Measurements from ENCODE around the gene LONRF2. TPM values are rescaled to one million over a fixed set of nuclear protein-coding genes. Genes with fewer than 3 reads are reported as not detected.

Gene LONRF2
- total RNA-seq, 1 donor from 2014 or later = 0.23 TPM

GRCh38 chr2:100278986-100279385 lies 43.3 kb downstream of the LONRF2 start:
- intact Hi-C loops (cut with micrococcal nuclease) = no loop called here
- no peak for DNase-seq (ENCODE audit: low spot score)
- Mint-ChIP-seq H3K4me3 (no peak overlapping the region), H3K27ac (no peak overlapping the region), H3K9me3 (no peaks in the 10 kb centered on the region), H3K36me3 (ENCODE audit: low read depth) (no peaks in the 10 kb centered on the region), H3K4me1 (ENCODE audit: low read depth) (peaks cover 25% of the 10 kb centered on the region), H3K27me3 (ENCODE audit: insufficient read depth) (peaks cover 7% of the 10 kb centered on the region)

- Mint-ChIP-seq H3K9me3 (no peaks in the 10 kb centered on the region), H3K4me1 (ENCODE audit: low read depth) (peaks cover 20% of the 10 kb centered on the region), H3K4me3 (no peak overlapping the region), H3K27me3 (ENCODE audit: insufficient read depth) (peaks cover 6% of the 10 kb centered on the region), H3K27ac (no peak overlapping the region), H3K36me3 (ENCODE audit: low read depth) (no peaks in the 10 kb centered on the region)
- DNase-seq (ENCODE audit: low spot score) = no peak
- intact Hi-C loops (cut with micrococcal nuclease) = no loop called here
Measured at GRCh38 chr2:100278501-100278900, 43.8 kb downstream of the LONRF2 start.

GRCh38 chr2:100277540-100278207 lies 44.6 kb downstream of the LONRF2 start:
- Mint-ChIP-seq H3K4me1 (ENCODE audit: low read depth) (peaks cover 20% of the 10 kb centered on the region), H3K27ac (no peak overlapping the region), H3K27me3 (ENCODE audit: insufficient read depth) (peaks cover 6% of the 10 kb centered on the region), H3K9me3 (no peaks in the 10 kb centered on the region), H3K36me3 (ENCODE audit: low read depth) (no peaks in the 10 kb centered on the region), H3K4me3 (no peak overlapping the region)
- DNase-seq (ENCODE audit: low spot score) = no peak
- intact Hi-C loops (cut with micrococcal nuclease) = no loop called here

GRCh38 chr2:100276716-100277115 lies 45.6 kb downstream of the LONRF2 start:
- no peaks in the 10 kb centered on the region for H3K36me3 Mint-ChIP-seq (ENCODE audit: low read depth)
- no peak overlapping the region for H3K4me3 Mint-ChIP-seq
- H3K9me3 Mint-ChIP-seq = no peaks in the 10 kb centered on the region
- intact Hi-C loops (cut with micrococcal nuclease) = no loop called here
- peaks cover 14% of the 10 kb centered on the region for H3K4me1 Mint-ChIP-seq (ENCODE audit: low read depth)
- H3K27me3 Mint-ChIP-seq (ENCODE audit: insufficient read depth) = peaks cover 6% of the 10 kb centered on the region
- H3K27ac Mint-ChIP-seq = no peak overlapping the region
- no peak for DNase-seq (ENCODE audit: low spot score)

- peaks cover 6% of the 10 kb centered on the region for H3K4me1 Mint-ChIP-seq (ENCODE audit: low read depth)
- H3K27me3 Mint-ChIP-seq (ENCODE audit: insufficient read depth) = peaks cover 6% of the 10 kb centered on the region
- no peak for DNase-seq (ENCODE audit: low spot score)
- no peaks in the 10 kb centered on the region for H3K9me3 Mint-ChIP-seq
- H3K4me3 Mint-ChIP-seq = no peak overlapping the region
- H3K27ac Mint-ChIP-seq = no peak overlapping the region
- H3K36me3 Mint-ChIP-seq (ENCODE audit: low read depth) = no peaks in the 10 kb centered on the region
- intact Hi-C loops (cut with micrococcal nuclease) = no loop called here
Measured at GRCh38 chr2:100275200-100275589, 47.1 kb downstream of the LONRF2 start.

GRCh38 chr2:100274566-100275199 lies 47.6 kb downstream of the LONRF2 start:
- H3K9me3 Mint-ChIP-seq = no peaks in the 10 kb centered on the region
- H3K4me3 Mint-ChIP-seq = no peak overlapping the region
- peaks cover 6% of the 10 kb centered on the region for H3K27me3 Mint-ChIP-seq (ENCODE audit: insufficient read depth)

GRCh38 chr2:100274076-100274475 lies 48.2 kb downstream of the LONRF2 start:
- intact Hi-C loops (cut with micrococcal nuclease) = no loop called here
- H3K27me3 Mint-ChIP-seq (ENCODE audit: insufficient read depth) = peaks cover 6% of the 10 kb centered on the region
- H3K4me1 Mint-ChIP-seq (ENCODE audit: low read depth) = peaks cover 4% of the 10 kb centered on the region
- no peak overlapping the region for H3K4me3 Mint-ChIP-seq
- no peak for DNase-seq (ENCODE audit: low spot score)
- H3K9me3 Mint-ChIP-seq = no peaks in the 10 kb centered on the region
- no peak overlapping the region for H3K27ac Mint-ChIP-seq
- no peaks in the 10 kb centered on the region for H3K36me3 Mint-ChIP-seq (ENCODE audit: low read depth)

More at GRCh38 chr2:100274566-100275199, 47.6 kb downstream of the LONRF2 start:
- DNase-seq (ENCODE audit: low spot score) = no peak
- Mint-ChIP-seq H3K36me3 (ENCODE audit: low read depth) (no peaks in the 10 kb centered on the region), H3K4me1 (ENCODE audit: low read depth) (peaks cover 6% of the 10 kb centered on the region), H3K27ac (no peak overlapping the region)
- intact Hi-C loops (cut with micrococcal nuclease) = no loop called here

GRCh38 chr2:100273387-100273786 lies 48.9 kb downstream of the LONRF2 start:
- no peaks in the 10 kb centered on the region for H3K9me3 Mint-ChIP-seq
- no peak for DNase-seq (ENCODE audit: low spot score)
- no peaks in the 10 kb centered on the region for H3K36me3 Mint-ChIP-seq (ENCODE audit: low read depth)
- H3K27me3 Mint-ChIP-seq (ENCODE audit: insufficient read depth) = peaks cover 6% of the 10 kb centered on the region
- H3K4me3 Mint-ChIP-seq = no peak overlapping the region
- no peak overlapping the region for H3K27ac Mint-ChIP-seq
- intact Hi-C loops (cut with micrococcal nuclease) = no loop called here
- H3K4me1 Mint-ChIP-seq (ENCODE audit: low read depth) = no peaks in the 10 kb centered on the region

- intact Hi-C loops (cut with micrococcal nuclease) = no loop called here
- DNase-seq (ENCODE audit: low spot score) = no peak
- no peaks in the 10 kb centered on the region for H3K9me3 Mint-ChIP-seq
- H3K27me3 Mint-ChIP-seq (ENCODE audit: insufficient read depth) = peaks cover 4% of the 10 kb centered on the region
- no peak overlapping the region for H3K27ac Mint-ChIP-seq
- no peak overlapping the region for H3K4me3 Mint-ChIP-seq
- no peaks in the 10 kb centered on the region for H3K36me3 Mint-ChIP-seq (ENCODE audit: low read depth)
- H3K4me1 Mint-ChIP-seq (ENCODE audit: low read depth) = no peaks in the 10 kb centered on the region
Measured at GRCh38 chr2:100272841-100273329, 49.4 kb downstream of the LONRF2 start.

- intact Hi-C loops (cut with micrococcal nuclease) = no loop called here
- Mint-ChIP-seq H3K27me3 (ENCODE audit: insufficient read depth) (peaks cover 2% of the 10 kb centered on the region), H3K9me3 (no peaks in the 10 kb centered on the region), H3K36me3 (ENCODE audit: low read depth) (no peaks in the 10 kb centered on the region), H3K4me3 (no peak overlapping the region), H3K27ac (no peak overlapping the region), H3K4me1 (ENCODE audit: low read depth) (no peaks in the 10 kb centered on the region)
- DNase-seq (ENCODE audit: low spot score) = no peak
Measured at GRCh38 chr2:100271210-100271609, 51.1 kb downstream of the LONRF2 start.

- H3K4me1 Mint-ChIP-seq (ENCODE audit: low read depth) = no peaks in the 10 kb centered on the region
- no peak for DNase-seq (ENCODE audit: low spot score)
- H3K9me3 Mint-ChIP-seq = no peaks in the 10 kb centered on the region
- H3K4me3 Mint-ChIP-seq = no peak overlapping the region
- H3K36me3 Mint-ChIP-seq (ENCODE audit: low read depth) = no peaks in the 10 kb centered on the region
- peaks cover 2% of the 10 kb centered on the region for H3K27me3 Mint-ChIP-seq (ENCODE audit: insufficient read depth)
- no peak overlapping the region for H3K27ac Mint-ChIP-seq
- intact Hi-C loops (cut with micrococcal nuclease) = no loop called here
Measured at GRCh38 chr2:100270381-100271146, 51.7 kb downstream of the LONRF2 start.

- no peaks in the 10 kb centered on the region for H3K4me1 Mint-ChIP-seq (ENCODE audit: low read depth)
- no peak overlapping the region for H3K27ac Mint-ChIP-seq
- H3K36me3 Mint-ChIP-seq (ENCODE audit: low read depth) = no peaks in the 10 kb centered on the region
- no peak for DNase-seq (ENCODE audit: low spot score)
- H3K27me3 Mint-ChIP-seq (ENCODE audit: insufficient read depth) = peaks cover 2% of the 10 kb centered on the region
- no peaks in the 10 kb centered on the region for H3K9me3 Mint-ChIP-seq
- intact Hi-C loops (cut with micrococcal nuclease) = loop anchor here (10.0 kb wide), 1 partner anchor 715 kb away; no protein-coding TSS in a partner anchor
- no peak overlapping the region for H3K4me3 Mint-ChIP-seq
Measured at GRCh38 chr2:100269889-100270288, 52.4 kb downstream of the LONRF2 start.

- no peaks in the 10 kb centered on the region for H3K9me3 Mint-ChIP-seq
- DNase-seq (ENCODE audit: low spot score) = no peak
- intact Hi-C loops (cut with micrococcal nuclease) = loop anchor here (10.0 kb wide), 1 partner anchor 716 kb away; no protein-coding TSS in a partner anchor
- H3K36me3 Mint-ChIP-seq (ENCODE audit: low read depth) = no peaks in the 10 kb centered on the region
- H3K4me3 Mint-ChIP-seq = no peak overlapping the region
- H3K27ac Mint-ChIP-seq = no peak overlapping the region
- peaks cover 2% of the 10 kb centered on the region for H3K27me3 Mint-ChIP-seq (ENCODE audit: insufficient read depth)
- no peaks in the 10 kb centered on the region for H3K4me1 Mint-ChIP-seq (ENCODE audit: low read depth)
Measured at GRCh38 chr2:100268986-100269385, 53.3 kb downstream of the LONRF2 start.

Data from activated T-helper 1 cell treated with anti-CD3 and anti-CD28 coated beads, Interleukin-12 subunit alpha, Interleukin-12 subunit beta, Interleukin-2, Interleukin-4 antibody, amounts not matched to agents 30 ng/mL and 10 ng/mL and 1 ng/mL, durations not matched to agents 14 hours and 24 hours and 36 hours (primary cell).